GM21423 (cell line): ENCODE data around the gene PTCH2.

ENCODE experiments used
- ATAC-seq: cut with Tn5 transposase; IDR thresholded peaks from one replicate; pipeline ENCODE4 v1.9.1; 2021; ENCODE audit warnings: mild to moderate bottlenecking, moderate library complexity; ENCODE audit not compliant: unreplicated experiment

PTCH2 gene, protein sequence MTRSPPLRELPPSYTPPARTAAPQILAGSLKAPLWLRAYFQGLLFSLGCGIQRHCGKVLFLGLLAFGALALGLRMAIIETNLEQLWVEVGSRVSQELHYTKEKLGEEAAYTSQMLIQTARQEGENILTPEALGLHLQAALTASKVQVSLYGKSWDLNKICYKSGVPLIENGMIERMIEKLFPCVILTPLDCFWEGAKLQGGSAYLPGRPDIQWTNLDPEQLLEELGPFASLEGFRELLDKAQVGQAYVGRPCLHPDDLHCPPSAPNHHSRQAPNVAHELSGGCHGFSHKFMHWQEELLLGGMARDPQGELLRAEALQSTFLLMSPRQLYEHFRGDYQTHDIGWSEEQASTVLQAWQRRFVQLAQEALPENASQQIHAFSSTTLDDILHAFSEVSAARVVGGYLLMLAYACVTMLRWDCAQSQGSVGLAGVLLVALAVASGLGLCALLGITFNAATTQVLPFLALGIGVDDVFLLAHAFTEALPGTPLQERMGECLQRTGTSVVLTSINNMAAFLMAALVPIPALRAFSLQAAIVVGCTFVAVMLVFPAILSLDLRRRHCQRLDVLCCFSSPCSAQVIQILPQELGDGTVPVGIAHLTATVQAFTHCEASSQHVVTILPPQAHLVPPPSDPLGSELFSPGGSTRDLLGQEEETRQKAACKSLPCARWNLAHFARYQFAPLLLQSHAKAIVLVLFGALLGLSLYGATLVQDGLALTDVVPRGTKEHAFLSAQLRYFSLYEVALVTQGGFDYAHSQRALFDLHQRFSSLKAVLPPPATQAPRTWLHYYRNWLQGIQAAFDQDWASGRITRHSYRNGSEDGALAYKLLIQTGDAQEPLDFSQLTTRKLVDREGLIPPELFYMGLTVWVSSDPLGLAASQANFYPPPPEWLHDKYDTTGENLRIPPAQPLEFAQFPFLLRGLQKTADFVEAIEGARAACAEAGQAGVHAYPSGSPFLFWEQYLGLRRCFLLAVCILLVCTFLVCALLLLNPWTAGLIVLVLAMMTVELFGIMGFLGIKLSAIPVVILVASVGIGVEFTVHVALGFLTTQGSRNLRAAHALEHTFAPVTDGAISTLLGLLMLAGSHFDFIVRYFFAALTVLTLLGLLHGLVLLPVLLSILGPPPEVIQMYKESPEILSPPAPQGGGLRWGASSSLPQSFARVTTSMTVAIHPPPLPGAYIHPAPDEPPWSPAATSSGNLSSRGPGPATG

DNA sequence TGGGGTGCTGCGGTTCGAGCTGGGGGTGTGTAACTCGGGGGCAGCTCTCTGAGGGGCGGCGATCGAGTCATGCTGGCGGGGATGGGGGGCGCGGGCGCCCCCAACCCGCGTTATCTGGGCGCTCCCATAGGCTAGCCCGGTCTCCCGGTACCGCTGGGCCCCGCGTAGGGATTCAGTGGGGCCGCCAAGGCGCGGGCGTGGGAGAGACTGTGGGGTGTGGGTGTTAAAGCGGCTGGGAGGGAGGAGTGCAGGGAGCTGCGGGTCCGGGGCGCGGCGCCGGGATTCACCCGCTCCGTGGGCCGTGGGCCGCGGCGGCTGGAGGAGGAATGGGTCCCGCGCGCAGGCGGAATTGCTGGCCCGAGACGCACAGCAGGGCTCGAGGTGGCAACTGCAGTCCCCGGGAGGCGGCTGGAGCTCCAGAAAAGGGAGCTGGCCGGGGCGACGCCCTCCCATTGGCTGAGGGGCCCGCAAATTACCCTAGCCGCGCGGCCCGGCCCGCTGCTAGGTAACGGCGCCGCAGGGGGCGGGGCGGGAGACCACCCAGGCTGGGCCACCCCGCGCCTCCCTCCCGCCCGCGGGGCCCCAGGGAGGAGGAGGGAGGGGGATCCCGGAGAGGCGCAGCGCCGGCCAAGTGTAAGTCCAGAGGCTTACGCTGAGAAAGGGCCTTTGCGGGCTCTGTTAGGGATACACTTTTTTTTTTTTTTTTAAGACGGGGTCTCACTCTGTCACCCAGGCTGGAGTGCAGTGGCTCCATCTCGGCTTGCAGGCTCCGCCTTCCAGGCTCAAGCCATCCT, at the start of gene PTCH2:
PTCH2 (minus strand) TSS at position 392 of the 794 bp plus-strand sequence; CDS start at position 71, 321 bp downstream.
- ATAC-seq = no peak

- ATAC-seq = no peak
Measured at GRCh38 chr1:44890007-44890406, 47.0 kb upstream of the PTCH2 start.

DNA sequence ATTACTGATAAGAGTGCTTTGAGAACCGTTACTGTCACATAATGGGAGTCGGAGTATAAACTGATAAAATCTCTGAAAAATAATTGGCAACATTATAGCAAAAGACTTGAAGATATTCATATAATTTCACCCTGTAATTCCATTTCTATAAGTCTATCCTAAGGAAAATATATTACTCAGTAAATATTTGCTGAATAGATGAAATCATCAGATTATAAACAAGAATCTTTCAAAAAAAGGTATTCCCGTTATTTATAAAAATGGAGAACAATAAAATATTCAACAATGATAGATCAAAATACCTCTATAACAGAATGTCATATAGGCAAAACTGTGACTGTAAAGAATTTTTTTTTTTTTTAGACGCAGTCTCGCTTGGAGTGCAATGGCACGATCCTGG, 42.4 kb upstream of the PTCH2 start:
- ATAC-seq = no peak

GRCh38 chr1:44884746-44885145, 41.7 kb upstream of the PTCH2 start:
- ATAC-seq = no peak

GRCh38 chr1:44881011-44881632, 38.1 kb upstream of the PTCH2 start:
- no peak for ATAC-seq

DNA sequence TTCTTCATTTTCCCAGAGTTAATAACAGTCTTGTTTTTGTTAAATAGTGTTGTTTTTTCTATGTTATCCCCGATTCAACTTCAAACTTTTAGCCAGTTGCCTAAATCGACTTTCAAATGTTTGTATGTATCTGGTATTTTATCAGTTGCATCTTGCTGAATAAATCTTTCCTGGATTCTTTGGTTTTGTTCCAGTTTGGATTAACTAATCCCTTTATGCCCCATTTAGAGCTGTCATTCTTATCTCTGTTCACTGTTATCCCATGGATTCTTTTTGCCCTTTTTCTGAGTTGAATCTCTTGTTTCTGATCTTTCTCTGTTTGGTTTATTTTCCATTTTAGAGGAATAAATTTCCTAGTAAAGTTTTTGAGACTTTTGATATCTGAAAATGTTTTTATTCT, 31.1 kb upstream of the PTCH2 start:
- ATAC-seq = no peak

- no peak for ATAC-seq
Measured at GRCh38 chr1:44870096-44870495, 27.0 kb upstream of the PTCH2 start.

DNA sequence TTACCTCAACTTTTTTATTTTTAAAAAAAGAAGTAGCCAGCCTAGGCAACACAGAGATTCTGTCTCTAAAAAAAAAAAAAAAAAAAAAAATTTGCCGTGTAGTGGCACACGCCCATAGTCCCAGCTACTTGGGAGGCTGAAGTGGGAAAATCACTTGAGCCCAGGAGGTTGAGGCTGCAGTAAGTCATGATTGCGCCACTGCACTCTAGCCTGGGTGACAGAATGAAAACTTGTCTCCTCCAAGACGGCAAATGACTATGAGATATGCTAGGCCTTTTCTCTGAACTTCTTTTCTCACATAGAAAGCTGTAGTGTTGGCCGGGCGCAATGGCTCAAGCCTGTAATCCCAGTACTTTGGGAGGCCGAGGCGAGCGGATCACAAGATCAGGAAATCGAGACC, 24.7 kb upstream of the PTCH2 start:
- no peak for ATAC-seq

DNA sequence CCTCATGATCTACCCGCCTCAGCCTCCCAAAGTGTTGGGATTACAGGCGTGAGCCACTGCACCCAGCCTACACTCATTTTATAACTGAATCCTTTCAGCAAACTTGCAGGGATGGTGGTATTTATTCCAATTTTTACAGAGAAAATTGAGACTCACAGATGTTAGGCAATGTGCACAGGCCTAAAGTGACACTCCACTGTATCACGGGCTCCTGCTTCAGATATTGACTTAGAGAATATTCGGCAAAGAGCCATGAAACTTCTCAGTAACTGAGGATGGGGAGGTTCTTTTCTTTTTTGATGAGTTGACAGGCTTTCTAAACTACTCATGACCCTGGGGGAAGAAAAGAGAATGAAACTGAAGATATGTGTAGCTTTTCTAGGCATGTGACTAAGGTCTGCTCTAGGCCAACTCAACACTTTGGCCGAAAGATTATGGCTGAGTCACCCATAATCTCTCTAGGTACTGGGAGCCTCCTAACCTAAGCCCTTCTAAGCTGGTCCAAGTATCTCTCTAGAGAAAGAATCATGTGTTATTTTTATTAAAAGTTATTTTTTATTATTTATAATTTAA, 19.9 kb upstream of the PTCH2 start:
- no peak for ATAC-seq

DNA sequence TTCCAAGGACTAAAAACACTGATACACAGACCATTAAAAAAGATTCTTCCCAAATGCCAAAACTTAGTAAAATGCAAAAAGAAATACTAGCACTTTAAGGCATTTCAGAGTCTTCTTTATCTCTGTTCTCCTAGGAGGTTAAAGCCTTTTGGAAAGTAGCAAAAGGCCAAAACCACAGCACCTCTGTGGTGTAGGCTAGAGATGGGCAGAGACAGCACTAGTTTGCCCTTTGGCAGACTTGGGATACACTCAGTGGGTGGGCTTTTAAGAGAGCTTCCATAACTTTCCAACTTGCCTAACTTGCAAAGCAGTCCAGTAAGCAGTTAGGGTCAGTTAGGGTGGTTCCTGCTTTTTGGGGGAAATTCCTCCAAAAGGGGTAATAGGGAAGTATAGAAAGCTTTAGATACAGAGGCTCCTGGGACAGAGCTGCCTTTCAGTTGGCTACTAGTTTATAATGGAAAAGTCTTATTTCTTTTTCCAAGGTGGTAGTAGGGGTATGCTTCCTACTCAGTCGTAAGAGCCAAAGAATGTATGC, 17.9 kb upstream of the PTCH2 start:
- ATAC-seq = no peak

DNA sequence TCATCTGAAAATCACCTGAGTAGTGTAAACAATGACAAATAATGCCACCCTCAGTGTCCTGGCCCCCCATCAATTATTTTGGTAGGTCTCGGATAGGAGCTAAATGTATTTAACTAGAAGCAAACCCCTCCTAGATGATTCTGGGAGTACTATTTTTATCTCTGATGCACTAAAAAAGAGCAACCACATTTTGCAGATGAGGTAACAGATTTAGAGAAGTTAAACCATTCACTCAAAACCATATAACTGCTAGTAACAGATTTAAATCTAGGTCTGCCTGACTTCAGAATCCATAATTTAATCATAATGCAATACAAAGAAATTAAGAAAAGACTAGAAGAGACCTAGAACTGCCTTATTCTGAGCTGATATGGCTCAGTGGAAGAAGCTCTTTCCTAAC, 17.3 kb upstream of the PTCH2 start:
- no peak for ATAC-seq

- no peak for ATAC-seq
Measured at GRCh38 chr1:44857446-44857845, 14.4 kb upstream of the PTCH2 start.

DNA sequence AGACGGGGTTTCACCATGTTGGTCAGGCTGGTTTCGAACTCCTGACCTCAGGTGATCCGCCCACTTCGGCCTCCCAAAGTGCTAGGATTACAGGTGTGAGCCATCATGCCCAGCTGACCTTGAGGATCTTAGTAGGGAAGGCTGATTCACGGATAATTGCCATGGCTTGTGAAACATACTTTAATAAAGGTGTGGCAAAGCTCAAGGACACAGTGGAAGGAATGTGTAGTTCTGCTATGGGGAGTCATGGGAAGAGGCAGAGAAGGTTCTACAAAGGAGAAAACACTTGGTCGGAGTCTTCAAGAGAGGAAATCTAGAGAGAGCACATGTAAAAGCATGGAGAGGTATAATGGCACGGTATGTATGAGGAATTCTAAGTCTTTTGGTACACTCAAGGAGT, 12.7 kb upstream of the PTCH2 start:
- no peak for ATAC-seq

DNA sequence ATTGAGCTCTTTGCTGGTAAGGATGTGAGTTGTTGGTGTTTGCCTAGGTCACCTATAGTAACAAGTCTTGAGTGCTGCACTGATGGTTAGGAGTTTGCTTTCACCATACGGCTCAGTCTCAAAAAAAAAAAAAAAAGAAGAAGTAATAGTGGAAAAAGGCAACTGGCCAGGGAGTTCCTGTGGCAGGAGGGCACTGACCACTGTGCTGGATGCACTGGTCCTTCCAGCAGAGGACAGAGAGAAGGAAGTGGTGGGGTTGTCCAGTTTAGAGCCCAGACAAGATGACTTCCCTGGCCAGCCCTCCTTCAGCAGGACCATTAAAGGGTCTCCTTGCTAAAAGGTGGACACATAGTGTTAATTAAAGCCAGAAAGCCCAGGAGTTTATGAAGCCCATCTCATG, 11.9 kb upstream of the PTCH2 start:
- ATAC-seq = no peak

GRCh38 chr1:44853201-44853600, 10.1 kb upstream of the PTCH2 start:
- no peak for ATAC-seq

DNA sequence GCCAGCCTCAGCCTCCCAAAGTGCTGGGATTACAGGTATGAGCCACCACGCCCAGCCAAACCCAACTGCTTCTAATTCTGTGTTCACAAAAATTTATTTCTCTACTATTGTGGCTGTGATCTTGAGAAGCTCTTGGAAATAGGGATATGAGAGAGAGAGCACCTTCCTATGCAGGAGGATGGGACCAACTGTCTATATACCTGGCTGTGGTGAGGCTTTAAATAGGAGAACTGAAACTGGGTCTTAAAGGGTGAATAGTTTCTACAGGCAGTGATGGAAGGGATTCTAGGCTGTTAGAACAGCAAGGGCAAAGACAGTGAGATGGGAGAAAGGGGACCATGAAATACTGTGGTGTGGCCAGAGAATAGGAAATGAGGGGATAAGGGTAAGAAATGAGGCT, 8.3 kb upstream of the PTCH2 start:
- ATAC-seq = no peak

DNA sequence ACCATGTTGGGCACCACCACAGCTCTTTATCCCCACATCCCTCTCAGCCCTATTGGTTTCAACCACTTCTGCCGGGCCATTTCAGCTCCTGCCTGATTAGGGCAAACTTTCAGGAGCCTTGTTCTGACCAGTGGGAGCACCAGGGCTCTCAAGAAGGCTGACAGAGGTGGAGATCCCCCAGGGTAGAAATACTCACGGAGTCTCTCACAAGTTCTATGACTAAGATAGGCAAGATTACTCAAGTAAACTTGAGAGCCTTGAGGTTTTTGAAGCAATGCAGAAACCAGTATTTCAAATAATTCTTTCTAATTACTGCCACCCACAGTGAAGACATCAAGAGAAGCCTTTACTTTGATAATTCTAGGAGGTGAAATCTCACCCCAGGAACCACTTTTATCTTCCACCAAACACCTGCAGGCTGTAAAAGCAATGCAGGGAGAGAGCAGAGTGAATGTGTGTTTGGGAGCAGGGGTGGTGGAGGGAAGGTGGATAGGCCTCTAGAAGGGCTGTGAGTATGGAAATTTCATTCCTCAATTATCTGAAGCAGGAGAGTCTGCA, 6.6 kb upstream of the PTCH2 start:
- no peak for ATAC-seq

DNA sequence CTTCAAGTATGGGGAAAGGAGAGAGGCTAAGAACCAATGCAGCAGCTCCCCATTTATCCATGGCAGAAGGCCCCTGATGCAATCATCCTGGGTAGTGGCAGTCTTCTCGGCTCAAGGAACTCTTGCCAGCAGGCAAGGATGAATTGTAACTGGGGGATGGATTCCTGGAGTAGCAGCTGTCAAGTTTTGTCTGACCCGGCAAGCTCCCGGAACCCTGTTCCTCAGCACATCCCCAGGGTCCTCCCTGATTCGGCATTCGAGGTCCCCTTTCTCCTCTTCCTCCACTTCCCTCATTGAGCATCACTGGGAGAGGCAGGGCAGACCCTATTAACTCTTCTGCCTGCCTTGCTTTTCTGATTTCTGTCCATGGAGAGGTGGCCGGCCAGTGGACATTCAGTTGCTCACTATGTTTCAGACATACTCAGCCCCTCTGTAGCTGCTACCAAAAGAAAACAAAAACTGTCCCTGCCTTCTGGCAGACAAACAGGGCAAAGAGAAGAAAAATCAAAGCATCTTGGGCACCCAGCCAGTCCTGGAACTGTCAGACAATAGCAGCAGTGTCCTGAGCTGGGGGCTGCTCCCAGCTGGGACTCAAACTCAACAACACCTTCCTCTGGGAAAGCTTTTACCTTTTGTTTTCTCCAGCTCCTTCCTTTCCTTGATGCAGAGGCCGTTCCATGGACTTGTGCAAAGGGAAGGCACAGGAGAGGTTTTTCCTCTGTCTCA, 5.6 kb upstream of the PTCH2 start:
- no peak for ATAC-seq

- ATAC-seq = no peak
Measured at GRCh38 chr1:44847845-44848244, 4.8 kb upstream of the PTCH2 start.
